ENCODE results near the gene TPM3. TPM values are rescaled to one million over a fixed set of nuclear protein-coding genes. Genes with fewer than 3 reads are reported as not detected.
"Not testable (repeated sequence)": the region's sequence is repeated elsewhere in the genome, so short reads cannot be mapped to it uniquely, and the experiment has no call there.

Gene TPM3
- total RNA-seq, 1 experiment from 2014 or later = 546 TPM

DNA sequence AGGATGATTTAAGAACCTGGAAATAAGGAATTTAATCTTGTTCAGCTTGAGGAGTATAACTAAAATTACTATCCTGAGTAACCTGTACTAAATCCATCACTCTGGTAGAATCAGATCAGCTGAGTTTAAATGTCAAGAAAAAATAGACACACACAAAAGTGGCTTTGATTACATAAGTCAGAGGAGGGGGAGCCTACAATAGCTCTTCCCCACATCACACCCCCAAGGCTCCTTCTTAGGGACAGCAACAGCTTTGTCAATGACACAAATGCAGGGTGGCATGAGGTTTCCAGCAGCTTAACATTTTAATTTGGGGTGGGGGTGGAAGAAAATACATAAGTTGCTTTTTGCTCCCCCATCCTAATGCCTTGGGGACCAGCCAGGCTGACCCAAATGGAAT is 24.4 kb downstream of the TPM3 start:
- DNase-seq (ENCODE audit: low spot score) = no peak

DNA sequence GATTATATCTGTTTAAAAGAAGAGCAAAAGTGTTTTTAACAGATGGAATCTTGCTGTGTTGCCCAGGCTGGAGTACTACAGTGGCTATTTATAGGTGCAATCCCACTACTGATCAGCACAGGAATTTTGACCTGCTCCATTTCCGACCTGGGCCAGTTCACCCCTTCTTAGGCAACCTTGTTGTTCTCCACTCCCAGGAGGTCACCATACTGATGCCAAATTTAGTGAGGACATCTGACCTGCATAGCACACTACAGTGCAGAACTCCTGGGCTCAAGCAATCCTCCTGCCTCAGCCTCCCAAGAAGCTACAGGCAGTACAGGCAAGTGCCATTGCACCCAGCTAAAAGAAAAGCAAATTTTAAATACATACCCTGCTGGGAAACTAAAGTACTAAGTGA is 25.7 kb downstream of the TPM3 start:
- DNase-seq (ENCODE audit: low spot score) = no peak

DNA sequence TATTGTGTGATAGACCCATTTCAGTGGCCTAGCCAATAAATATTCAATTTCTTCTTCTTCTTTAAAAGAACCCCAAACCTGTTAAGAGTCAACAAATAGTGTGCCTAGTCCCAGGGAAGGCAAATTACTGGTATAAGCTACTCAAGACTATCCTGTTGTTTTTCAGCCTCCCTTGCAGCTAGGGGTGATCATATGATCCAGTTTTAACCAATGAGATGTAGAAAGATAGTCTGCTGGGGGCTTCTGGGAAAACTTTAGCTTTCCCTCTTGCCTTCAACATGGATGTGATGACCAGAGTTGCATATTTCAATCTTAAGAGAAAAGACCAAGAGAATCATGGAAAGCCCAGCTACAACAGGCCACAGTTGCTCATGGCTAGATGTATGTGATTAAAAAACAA is 32.3 kb downstream of the TPM3 start:
- DNase-seq (ENCODE audit: low spot score) = no peak

DNA sequence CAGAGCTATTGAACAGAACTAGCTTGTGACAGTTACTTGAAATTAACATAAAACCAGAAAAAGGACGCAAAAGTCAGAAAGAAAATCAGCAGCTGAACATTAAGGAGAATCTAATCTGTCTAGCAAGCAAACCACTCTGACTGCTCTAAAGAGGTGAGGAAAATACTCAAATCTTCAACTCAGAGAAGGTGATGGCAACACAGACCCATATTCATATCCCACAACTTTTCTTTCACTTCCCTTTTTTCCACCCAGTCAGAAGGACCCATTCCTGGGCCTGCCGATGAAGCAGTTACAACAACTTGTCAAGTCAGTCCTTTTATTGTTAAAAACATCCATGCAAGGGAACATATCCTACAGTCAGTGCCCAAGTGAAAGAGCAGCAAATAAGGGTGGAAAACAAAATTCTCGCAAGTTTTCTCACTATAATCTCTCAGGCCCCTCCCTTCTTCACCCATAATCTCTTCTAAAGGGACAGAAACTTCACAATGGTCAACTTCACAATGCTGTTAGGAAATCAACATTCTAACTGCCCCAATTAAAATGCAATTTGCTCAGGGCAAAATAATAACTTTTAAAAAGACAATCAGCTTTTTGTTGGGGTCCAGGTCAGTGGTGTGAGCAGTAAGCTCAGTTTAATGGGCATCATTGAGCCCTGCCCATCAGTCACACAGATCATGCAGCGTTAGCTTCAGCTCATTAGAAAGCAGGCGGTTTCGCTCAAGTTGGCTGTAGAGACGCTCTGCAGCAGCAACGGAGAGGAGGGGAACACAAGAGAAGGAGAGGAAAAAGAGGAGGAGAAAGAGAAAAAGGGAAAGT is 33.4 kb downstream of the TPM3 start:
- DNase-seq (ENCODE audit: low spot score) = no peak

DNA sequence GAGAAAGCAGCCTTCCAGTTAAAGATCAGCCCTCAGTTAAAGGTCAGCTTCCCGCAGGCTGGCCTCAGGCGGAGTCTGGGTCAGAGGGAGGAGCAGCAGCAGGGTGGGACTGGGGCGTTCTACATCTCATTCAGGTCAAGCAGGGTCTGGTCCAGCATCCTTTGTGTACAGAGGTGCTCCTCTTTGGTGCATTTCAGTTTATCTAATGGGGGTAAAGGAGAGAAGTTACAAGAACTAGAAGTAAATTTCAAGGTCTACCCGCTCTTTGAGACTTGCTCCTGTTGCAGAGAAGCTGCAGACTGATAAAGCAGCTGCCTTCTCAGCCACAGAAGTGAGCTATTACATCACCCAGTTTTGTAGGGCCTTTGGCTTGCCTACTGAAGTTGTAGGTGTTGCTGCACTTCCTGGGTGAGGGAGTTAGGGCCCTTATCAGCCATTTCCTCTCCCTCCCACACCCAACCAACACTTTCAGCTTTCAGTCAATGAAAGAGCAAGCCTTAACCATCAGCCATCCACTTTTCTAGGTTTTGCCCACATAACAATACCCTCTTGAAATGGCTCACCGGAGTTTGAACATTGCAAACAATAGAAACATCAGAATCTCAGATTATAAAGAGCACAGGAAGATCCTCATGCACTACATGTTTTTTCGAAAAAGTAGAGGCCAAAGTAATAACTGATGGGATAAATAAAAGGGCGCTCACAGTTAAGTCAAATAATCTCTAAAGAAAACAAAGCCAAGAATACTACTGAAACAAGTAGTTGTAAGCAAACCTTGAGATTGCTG is 34.2 kb downstream of the TPM3 start:
- DNase-seq (ENCODE audit: low spot score) = no peak

DNA sequence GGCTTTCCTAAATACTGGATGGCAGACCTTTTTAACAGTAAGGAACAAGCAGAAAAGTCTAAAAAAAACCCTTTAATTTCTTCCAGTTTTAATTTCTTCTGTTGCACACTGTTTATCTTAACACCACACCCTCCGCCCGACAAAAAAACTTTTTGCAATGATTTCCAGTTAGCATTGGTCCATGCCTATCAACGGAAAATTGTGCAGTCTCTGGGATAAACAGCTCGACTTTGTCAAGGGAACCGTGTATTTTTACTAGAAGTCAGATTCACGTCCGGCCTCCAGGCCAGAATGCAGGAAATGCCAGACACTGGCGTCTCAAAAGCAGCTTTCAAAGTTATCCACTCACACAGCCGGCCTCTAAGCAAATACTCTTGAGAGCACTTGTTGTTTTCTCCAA is 36.6 kb downstream of the TPM3 start:
- no peak for DNase-seq (ENCODE audit: low spot score)

DNA sequence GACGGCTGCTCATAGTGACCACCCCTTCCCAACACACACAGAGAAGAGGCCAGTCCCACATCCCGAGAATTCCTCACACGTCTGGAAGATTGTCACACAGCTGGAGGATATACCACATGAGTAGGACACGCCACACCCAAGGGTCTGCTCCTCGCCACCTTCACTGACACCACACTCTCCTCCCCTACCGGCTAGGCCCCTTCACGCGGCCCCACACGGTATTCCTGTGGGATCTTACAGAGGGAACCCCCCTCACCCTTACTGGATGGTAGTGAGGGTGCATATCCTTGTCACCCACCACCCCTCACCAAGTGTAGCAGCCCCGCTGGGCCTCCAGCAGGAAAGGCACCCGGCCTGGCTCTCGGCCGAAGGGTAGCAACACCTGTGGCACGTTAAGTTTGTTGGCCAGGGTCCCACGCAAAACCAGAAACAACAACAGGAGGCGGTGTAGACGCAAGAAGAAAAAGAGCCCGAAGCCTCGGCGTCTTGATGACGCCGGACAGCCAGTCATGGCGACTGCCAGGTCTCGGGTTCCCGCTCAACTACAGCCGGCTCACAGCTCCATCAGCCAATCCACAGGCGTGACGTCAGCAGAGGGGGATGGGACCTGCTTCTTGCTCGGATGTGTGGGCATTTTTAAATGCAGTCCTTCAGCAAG is 37.2 kb downstream of the TPM3 start, which contains the start of gene NUP210L:
Gene NUP210L (minus strand): TSS at position 540 of the 658 bp plus-strand sequence.
- no peak for DNase-seq (ENCODE audit: low spot score)

DNA sequence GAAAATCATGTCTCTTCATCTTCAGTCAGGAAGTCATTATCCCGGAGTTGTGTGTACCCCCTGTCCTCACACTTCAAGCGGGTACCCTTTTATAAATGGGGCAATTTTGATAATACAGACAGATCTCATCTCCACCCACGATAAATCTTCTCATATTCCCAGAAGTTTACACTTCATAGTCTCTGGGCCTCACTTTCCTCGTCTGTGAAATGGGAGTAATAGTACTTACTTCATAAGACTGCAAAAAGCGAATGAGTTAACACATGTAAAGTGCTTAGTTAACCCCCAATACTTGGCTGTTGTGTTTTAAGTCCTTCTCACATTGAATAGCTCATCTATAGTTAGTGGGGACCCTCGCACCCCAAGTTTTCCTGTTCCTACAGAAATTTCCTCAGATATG is 37.8 kb downstream of the TPM3 start:
- DNase-seq (ENCODE audit: low spot score) = no peak

DNA sequence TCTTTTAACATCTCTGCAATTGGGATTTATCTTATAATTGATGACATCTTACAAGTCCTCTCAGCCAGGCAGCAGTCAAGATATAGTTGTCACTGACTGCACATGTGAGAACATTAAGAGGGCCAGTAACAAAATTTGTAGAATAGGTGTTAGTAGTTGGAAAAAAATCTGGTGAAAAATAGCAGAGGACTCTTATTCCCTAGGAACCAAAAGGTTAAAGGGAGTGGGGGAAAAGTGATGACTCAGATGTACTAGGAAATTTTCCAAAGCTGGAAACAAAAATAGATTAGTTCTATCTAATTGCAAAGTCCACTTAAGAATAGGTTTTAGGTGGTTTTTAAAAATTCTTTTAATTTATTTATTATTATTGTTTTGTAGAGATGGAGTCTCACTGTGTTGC is 40.6 kb downstream of the TPM3 start:
- no peak for DNase-seq (ENCODE audit: low spot score)

DNA sequence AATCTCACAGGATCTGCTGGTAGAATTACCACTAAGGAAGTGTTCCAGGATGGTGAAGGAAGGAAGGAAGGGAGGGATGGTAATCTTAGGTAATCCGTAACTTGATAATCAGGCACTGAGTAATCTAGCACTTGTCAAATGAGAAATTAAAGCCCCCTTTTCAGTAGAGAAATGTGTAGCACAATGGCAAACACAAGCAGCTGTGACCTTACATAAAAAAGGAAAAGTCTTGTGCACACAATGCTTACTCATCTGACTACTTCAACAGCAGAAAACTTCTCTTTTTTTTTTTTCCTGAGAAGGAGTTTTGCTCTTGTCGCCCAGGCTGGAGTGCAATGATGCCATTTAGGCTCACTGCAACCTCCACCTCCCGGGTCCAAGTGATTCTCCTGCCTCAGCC is 43.1 kb downstream of the TPM3 start:
- DNase-seq (ENCODE audit: low spot score) = no peak

DNA sequence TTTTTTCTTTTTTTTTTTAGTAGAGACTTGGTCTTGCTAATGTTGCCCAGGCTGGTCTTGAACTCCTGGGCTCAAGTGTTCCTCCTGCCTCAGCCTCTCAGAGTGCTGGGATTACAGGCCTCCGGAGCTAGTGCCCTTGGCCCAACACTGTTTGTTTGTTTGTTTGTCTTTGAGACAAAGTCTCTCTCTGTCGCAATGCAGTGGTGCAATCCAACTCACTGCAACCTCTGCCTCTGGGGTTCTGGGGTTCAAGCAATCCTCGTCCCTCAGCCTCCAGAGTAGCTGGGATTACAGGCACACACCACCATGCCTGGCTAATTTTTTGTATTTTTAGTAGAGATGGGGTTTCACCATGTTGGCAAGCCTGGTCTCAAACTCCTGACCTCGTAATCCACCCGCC is 44.4 kb downstream of the TPM3 start:
- not testable (repeated sequence) for DNase-seq (ENCODE audit: low spot score)

DNA sequence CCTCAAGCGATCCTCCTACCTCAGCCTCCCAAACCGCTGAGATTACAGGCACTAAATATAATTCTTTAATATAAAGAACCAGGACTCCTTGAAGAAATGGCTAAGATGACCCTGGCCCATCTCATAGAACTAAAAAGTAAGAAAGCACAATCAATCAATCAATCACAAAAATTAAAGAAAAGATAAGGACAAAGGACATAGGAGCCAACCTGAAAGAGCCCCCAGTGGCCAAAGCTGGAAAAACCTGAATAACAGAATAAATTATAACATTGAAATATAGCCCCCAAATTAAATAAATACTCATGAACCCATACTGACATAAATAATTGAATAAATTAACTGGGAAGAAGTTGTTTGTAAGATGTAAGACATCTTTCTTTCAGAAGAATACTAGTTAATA is 45.9 kb downstream of the TPM3 start:
- DNase-seq (ENCODE audit: low spot score) = no peak

DNA sequence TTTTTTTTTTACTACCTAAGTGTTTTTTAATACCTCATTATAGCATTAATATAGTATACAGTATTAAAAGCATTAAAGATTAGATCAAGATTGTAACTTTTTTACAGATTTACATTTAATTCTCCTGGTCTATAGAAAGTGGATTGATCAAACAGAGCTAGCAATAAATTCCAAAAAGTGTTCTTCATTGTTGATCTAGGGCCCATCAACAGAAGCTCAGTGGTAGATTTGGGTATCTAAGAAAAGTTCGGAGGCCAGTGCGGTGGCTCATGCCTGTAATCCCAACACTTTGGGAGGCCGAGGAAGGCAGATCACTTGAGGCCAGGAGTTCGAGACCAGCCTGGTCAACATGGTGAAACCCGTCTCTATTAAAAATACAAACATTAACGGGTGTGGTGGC is 49.5 kb downstream of the TPM3 start:
- no peak for DNase-seq (ENCODE audit: low spot score)

DNA sequence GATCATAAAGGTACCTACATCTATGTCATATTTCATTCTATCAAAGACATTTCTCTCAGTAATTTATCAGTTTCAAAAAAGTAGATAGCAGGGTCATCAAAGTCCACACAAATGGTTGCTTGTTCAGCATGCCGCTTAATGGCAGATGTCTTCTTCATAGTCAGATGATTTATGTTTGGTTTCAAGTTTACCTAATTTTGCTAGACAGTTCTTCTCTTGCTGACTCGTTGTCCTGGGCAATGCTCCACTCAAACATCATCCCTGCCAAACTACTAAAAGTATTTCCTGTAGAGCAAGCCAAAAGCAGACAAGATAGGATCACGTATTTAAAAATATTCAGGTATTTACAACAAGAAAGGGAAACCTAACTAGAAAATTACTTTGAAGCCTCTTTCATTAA is 50.7 kb downstream of the TPM3 start:
- DNase-seq (ENCODE audit: low spot score) = no peak

DNA sequence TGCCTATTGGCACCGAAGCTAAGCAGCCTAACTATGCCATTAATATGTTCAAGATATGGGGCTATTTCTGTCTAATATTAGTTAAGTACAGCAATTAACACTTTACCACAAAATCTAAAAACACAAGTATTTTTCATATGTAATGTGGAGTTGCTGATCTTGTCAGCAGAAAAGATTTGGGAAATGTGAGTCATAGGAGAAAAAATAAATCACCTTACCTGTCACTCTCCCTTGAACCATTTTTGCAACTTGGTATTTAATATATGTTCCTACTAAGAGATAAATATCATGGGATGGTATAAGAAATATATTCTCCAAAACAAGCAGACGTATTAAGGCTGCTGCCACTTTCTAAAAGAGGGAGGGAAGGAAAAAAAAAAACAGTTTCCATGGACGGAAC is 54.0 kb downstream of the TPM3 start:
- no peak for DNase-seq (ENCODE audit: low spot score)

DNA sequence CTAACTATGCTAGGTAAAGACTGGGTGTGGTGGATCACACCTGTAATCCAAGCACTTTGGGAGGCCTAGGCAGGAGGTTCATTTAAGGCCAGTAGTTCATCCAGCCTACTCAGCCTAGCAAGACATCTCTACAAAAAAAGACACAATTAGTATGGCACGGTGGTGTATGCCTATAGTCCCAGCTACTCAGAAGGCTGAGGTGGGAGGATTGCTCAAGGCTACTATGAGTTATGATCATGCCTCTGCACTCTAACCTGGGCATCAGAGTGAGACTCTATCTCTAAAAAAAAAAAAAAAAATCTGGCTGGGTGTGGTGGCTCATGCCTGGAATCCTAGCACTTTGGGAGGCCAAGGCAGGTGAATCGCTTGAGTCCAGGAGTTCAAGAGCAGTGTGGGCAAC is 58.6 kb downstream of the TPM3 start:
- DNase-seq (ENCODE audit: low spot score) = no peak

DNA sequence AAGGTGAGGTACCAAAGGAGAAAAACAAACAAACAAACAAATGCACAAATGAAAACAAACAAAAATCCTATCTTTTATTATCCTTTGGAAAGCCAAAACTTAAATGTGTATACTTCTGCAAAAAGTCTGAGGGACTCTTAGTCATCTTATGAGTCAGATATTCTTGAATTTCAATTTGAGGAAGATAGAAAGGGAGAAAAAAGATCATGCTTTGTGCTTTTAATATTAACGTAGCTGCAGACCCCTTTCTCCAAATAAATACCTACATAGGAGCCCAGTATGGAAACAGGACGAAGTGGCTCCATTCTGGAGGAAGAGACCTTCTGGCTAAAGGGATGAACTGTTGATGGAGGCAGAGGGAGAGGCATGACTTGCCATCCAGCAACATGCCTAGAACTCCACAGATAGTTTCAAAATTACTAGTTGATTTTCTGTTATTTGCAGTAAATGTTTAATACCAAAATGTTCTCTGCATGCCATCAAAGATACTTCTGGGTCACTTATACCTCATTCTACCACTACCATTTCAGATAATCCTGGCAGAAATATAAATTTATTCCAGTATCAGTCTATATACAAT is 62.4 kb downstream of the TPM3 start:
- no peak for DNase-seq (ENCODE audit: low spot score)

DNA sequence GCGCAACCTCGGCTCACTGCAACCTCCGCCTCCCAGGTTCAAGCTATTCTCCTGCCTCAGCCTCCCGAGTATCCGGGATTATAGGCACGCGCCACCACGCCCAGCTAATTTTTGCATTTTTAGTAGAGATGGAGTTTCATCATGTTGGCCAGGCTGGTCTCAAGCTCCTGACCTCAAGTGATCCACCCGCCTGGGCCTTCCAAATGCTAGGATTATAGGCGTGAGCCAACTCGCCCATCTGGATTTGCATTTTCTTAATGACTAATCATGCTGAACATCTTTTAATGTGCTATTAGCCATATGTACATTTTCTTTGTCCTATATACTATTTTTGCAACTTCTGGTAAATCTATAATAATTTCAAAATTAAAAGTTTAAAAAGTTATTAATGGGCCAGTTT is 68.7 kb downstream of the TPM3 start:
- not testable (repeated sequence) for DNase-seq (ENCODE audit: low spot score)

DNA sequence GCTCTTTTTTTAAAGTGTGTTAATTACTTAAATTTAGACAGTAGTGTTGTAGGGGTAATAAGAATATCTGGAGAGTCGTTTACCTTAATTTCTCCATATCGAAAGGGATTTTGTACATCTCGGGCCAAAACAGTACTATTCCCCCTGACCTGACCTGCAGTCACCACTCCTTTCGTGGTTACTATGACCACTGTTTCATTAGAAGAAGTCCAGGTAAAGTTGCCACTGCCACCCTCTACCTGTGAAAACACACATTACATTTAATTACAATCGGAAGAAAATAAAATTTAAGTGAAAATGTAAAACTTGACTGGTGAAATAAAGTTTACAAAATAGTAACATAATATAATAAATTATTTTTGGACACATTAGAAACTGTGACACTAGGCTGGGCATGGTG is 74.3 kb downstream of the TPM3 start:
- no peak for DNase-seq (ENCODE audit: low spot score)

DNA sequence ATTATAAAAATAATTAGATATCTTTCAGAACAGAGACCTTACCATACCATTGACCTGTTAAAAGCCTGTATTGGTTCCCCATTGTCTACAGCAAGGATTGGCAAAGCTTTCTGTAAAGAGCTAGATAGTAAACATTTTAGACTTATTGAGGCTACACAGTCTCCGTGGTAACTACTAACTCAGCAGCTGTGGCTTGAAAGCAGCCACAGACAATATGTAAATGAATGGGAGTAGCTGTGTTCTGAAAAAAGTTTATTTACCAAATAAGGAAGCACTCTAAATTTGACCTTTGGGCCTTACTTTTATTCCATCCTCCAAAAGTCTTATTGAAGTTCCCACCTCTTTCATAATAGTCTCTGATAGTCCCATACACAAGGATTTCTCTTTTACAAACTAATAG is 76.7 kb downstream of the TPM3 start:
- DNase-seq (ENCODE audit: low spot score) = no peak

Data from H4 (cell line).